Stimulated activated CD4-positive, alpha-beta T cell treated with anti-CD3 and anti-CD28 coated beads, Interleukin-4, amount 100 ng/mL, for 24 hours (primary cell): ENCODE results near the gene GAD1.

Experiments used
- DNase-seq: peaks from one replicate; pipeline ENCODE4 v3.0.0-alpha.2; 2020

Gene GAD1

GRCh38 chr2:170816504-170817092, at the start of gene GAD1:
GAD1 (plus strand) TSS chr2:170816887; CDS start chr2:170818592, 1,705 bp downstream.
- DNase-seq: peak; percentile 64

DNA sequence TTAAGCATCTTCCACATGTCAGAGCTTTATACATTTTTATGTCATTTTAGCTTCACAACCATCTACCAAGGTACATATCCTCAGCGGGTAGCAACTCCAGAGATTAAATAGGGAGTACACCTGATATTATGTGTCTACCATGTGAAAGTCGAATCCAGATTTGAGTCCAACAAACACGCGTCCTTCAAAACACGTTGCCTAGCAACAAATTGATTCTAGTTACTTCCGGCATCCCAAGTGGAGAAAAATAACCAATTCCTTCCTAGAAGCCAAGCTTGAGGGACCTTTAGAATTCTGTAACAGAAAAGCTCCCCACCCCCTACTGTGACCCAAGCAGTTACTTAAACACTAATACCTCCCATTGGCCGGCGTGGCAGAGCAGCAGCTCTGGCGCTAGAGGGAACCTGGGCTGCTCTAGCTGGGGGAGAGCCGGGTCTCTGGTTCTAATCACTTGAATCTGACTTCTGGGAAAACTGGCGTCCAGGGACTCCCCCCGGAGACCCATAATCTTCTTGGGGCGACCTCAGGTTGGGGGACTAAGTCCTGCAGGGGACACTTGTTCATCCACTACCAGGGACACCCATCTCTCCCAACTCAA, 46.6 kb upstream of the GAD1 start, which contains the start of gene ERICH2:
ERICH2 (plus strand) TSS at position 371 of the 598 bp plus-strand sequence. CDS start 304 bp downstream, outside the sequence.
- DNase-seq: peak; percentile 29

DNA sequence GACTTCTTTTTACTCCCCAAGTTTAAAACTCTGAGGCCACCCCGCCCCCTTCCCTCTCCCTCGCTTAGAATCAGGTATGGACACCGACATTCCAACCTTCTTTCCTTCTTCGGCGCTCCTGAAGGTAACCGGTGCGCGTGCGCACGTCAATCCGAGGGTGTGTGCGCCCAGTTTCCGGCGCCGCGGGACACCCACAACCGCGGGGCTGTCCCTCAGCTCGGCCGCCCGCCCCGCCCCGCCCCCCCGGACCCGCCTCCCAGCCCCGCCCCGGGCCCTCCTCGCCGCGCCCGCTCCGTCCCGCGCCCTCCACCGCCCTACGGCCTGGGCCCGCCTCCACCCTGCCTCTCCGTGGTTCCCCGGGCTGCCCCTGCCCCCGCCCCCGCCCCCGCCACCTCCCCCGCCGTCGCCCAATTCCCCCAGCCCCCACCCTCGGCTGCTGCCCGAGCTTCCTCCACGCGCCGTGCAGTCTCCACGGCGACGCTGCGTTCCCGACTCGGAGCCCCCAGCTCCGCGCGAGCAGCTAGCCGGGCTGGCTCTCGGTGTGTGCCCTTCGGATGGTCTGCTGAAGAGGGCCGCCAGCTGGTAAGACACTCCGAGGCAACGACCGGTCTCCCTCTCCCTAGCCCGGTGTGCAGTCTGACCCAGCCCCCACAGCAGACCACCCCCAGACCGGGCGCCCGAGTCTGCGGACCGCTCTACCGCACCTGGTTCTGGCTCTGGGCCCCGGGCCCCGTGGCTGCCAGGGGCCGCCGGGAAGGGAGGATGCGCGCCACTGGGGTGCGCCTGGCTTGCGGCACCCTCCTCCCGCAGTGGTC, 45.9 kb upstream of the GAD1 start:
- DNase-seq: peak; percentile 60

DNA sequence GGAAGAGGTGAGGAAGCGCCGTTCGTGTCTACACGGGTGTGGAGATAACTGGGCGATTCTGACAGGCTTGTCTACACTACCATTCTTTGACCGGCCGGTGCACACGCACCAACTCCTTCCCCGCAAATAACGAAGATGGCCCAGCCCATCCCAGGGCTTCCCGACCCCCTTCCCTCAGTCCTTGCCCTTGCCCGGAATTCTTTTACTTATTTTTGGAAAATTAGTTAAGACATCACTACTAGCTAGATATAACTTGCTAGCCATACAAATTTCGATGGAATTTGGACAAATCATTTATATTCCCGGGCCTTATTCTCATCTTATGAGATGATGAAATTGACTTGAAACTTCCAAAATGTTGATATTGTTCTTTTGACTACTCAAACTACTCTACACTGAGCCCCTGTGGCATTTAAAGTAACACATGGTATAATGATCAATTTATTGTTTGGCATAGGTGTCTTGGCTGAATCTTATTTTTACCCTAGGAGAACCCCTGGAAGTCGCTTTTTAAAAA, 45.2 kb upstream of the GAD1 start:
- DNase-seq: no peak

DNA sequence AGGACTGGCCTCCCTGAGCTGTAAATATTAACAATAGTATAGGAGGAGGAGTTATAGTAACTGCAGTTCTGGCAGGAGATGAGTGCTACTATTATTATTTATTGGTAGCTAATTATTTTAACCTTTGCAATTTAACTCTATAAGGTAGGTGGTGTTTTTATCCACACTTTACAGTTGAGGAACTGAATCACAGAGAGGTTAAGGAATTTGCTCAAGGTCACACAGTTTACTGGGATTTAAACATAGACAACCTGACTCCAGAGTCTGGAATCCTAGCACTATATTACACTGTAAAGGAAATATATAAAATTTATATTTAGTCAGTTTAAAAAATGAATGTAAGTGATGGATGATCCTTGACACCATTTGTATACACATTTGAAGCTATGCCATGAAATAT, 44.4 kb upstream of the GAD1 start:
- no peak for DNase-seq

DNA sequence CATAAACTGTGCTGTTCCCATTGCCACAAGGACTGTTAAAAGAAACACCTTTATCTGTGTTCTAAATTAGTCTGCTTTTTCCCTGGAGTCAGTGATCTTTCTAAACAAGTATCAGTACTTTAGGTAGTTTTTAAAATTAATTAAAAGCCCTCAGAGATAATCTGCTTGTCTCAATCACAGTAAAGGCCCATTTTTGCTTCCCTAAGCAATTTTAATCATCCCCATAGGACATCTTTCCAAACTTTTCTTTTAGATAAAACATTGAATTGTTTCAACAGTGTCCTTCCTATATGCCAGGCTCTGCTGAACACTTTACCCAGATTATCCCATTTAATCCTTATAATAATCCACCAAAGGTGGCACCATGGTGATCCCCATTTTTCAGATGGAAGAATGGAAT, 42.6 kb upstream of the GAD1 start:
- no peak for DNase-seq

DNA sequence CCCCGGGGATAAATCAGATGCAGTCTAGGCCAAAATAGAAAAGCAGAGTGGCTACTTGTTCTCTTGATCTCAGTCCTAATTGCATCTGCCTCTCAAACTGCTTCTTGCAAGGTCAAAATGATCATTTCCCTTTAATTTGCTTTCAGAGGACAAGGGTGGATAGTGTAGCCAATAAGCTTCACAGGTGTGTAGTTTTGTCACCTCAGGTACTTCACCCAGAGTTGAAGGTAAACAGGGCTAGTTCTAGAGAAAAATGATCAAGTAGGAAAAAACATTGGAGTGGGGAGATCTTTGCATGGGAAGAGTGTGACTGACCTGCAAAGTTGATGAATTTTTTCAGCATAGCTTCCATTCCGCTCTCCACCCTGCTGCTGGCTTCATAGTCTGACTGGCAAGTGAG, 37.8 kb upstream of the GAD1 start:
- no peak for DNase-seq

DNA sequence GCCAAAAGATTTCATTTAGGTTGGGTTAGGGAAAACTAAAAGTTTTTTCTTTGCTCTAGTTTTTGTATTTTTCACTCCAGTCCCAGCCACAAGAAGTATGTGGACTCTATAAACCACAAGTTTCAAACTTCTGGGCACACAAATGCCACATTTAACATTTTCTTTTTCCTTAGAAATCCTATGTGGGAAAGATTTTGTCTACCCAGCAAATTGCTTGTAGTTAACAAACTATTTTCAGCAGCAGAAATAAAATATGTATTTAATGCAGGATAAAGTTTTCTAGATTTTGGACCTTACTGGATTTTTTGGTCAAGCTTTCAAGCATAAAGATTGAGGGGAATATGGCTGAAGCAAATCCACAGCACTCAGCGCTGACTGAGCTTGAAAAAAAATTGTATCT, 37.4 kb upstream of the GAD1 start:
- DNase-seq: no peak

GRCh38 chr2:170782673-170783072, 34.0 kb upstream of the GAD1 start:
- DNase-seq: no peak

DNA sequence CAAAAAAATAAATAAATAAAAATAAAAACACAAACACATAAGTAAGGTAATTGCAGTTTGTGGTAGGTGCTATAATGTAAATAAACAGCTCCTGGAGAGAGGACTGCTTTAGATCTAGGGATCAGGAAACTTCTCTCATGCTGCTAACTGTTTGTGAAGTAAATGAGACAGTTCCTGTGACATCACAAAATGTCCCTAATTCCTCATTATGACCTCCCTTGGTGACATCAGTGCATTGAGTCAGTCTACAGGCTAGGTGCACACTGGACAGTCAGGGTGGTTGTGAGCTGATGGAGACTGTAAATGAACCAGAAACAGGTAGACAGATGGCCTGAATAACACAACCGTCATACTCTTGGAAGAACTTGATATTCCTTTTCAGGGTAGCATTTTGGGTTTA, 33.1 kb upstream of the GAD1 start:
- DNase-seq: no peak

DNA sequence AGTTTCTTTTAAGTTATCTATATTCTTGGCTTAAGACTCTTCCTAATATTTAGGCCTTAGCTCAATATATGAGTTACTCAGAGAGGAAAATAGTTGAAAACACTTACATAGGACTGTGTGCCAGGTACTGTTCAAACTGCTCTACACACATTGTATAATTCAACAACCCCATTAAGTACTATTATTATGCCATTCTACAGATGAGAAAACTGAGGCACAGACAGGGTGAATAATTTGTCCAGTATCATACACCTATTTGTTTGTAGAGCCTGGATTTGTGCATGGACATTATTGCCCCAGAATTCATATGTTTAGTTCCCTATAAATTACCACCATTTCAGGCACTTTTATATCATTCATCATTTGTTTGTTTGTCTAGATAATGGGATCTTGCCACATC, 17.7 kb upstream of the GAD1 start:
- DNase-seq: no peak

- no peak for DNase-seq
Measured at GRCh38 chr2:170806548-170806947, 10.1 kb upstream of the GAD1 start.

- DNase-seq: no peak
Measured at GRCh38 chr2:170812710-170813600, 3.7 kb upstream of the GAD1 start.

- no peak for DNase-seq
Measured at GRCh38 chr2:170813611-170814532, 2.8 kb upstream of the GAD1 start.

DNA sequence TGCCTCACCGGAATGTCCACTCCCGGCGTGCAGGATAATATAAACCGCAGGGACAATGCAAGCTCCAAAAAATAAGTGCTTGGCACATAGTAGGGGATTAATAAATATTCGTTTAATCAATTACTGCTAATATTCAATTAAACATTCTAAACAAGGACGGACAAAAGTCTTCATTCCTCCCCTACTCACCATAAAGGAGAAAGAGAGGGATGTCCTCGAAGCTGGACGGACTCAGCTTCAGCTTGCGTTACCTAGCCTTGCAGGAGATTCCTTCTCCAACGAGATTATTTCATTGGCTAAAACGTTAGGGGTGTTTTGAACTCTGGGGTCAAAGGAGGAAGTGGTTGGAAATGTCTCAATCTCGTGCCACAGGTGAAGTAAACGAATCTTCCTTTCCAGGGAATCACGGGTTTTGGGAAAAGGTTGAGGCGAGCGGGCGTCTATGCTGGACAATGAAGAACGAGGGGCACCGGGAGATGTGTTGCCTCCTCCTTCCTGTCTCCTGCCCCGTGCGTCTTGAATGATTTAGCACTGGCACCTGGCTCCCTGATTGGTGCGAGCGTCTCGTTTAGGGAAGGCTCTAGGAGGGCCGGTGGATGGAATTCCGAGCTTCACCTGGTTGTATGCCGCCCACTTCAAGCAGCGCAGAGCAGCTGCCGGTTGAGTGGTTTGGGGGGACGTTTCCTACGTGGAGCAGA, 2.0 kb upstream of the GAD1 start:
- DNase-seq: no peak

GRCh38 chr2:170815311-170815710, 1.4 kb upstream of the GAD1 start:
- no peak for DNase-seq

GRCh38 chr2:170815746-170816503, 762 bp upstream of the GAD1 start:
- DNase-seq: peak; percentile 69

DNA sequence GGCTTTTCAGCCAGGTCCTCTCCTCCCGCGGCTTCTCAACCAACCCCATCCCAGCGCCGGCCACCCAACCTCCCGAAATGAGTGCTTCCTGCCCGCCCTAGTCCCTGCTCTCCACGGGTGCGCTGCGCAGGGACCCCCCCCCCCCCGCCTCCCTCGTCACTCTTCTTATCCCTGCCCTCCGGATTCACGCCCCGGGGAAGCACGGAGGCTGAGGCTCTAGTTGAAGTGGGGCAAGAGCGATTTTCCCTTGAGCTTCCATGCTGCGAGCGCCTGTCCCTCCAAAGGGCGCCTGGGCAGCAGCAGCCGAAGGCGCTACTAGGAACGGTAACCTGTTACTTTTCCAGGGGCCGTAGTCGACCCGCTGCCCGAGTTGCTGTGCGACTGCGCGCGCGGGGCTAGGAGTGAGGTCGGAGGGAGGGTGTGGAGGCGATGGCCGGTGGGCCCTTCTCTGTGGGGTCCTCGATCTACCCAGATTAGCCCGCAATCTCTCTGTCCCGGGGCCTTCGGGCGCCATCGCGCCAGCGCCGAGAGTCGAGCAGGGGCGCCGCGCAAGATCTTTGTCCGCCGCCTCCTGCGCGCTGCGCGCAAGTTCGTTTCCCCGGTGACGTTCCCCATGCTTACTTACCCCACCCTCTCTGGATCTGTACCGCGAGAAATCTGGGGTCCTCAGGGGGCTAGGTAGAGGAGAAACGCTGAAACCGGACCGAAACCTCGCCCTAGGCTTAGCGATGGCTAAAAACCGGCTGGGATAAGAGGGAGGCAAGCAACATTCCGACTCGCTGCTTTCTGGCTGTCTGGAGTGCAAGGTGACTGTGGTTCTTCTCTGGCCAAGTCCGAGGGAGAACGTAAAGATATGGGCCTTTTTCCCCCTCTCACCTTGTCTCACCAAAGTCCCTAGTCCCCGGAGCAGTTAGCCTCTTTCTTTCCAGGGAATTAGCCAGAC, 677 bp downstream of the GAD1 start:
- DNase-seq: no peak
